ENCODE results near the gene ANLN. TPM values are rescaled to one million over a fixed set of nuclear protein-coding genes. Genes with fewer than 3 reads are reported as not detected.

ANLN gene
- total and polyA plus RNA-seq, 9 of the 15 experiments (the other 6 are each of a cell fraction or from before 2014, with no cell fraction given), result 18.1 to 66.2 (median 38.7) TPM

GRCh38 chr7:36355490-36355889, 34.2 kb upstream of the ANLN start:
- DNase-seq (ENCODE audit: extremely low read depth in 1 of 4, low spot score in 3 of 4), result no peak
- H3K27me3 ChIP-seq (ENCODE audit: control insufficient read depth in 2 of 2, insufficient read depth in 2 of 2, low read length in 2 of 2), result peaks cover 26 to 27% of the 10 kb centered on the region in 2 experiments
- no peaks in the 10 kb centered on the region for H3K9me3 ChIP-seq (replicated peaks; ENCODE audit: control insufficient read depth, insufficient read depth, low read depth, low read length)
- H3K36me3 ChIP-seq (ENCODE audit: control insufficient read depth, insufficient read depth, low read length), result no peaks in the 10 kb centered on the region
- no peak for TF ChIP-seq AFF1 (IDR thresholded peaks at IDR 0.05; ENCODE audit: low read depth in 1 of 2, partially characterized antibody in 2 of 2)
- TF ChIP-seq GABPB2 (CRISPR knock-in tag; conservative IDR thresholded peaks at IDR 0.05), result no peak
- no peak for TF ChIP-seq ZNF143 (CRISPR knock-in tag; IDR thresholded peaks at IDR 0.05)
- TF ChIP-seq ZNF79 (CRISPR knock-in tag; IDR thresholded peaks at IDR 0.05; ENCODE audit: low read depth), result no peak
- no peak for TF ChIP-seq SRSF9 (IDR thresholded peaks at IDR 0.05; ENCODE audit: borderline replicate concordance, low read depth, low read length)
- TF ChIP-seq JUNB (CRISPR knock-in tag; conservative IDR thresholded peaks at IDR 0.05), result no peak
- TF ChIP-seq ARID1B (IDR thresholded peaks at IDR 0.05), result no peak
- TF ChIP-seq ZNF239 (CRISPR knock-in tag; IDR thresholded peaks at IDR 0.05), result no peak
- no peak for TF ChIP-seq CBFB (CRISPR knock-in tag; IDR thresholded peaks at IDR 0.05)
- TF ChIP-seq C11orf30 (IDR thresholded peaks at IDR 0.05; ENCODE audit: low read depth), result no peak
- no peak overlapping the region for H2AFZ ChIP-seq (ENCODE audit: low read depth, low read length)
- ChIA-PET POLR2A (interaction anchor here (0.6 kb wide), 1 partner anchor 112 kb away, joined by 3 read pairs; no protein-coding TSS in a partner anchor), CTCF (ENCODE audit: low intra/inter-chr PET ratio) (no interaction called here)
- H3K9ac ChIP-seq (ENCODE audit: insufficient read depth in 1 of 2, low read depth in 2 of 2, low read length in 2 of 2), result no peak overlapping the region
- H3K27ac ChIP-seq (ENCODE audit: extremely low read depth, low read depth, low read length), result no peak overlapping the region
- intact Hi-C loops (cut with micrococcal nuclease), result no loop called here
- 4% methylated on average over 3 of the region's 3 CpGs for WGBS (ENCODE audit: insufficient coverage, low coverage, missing lambda C conversion rate)
- H3K9me1 ChIP-seq (ENCODE audit: control insufficient read depth, insufficient read depth, low read length), result no peaks in the 10 kb centered on the region
- ATAC-seq, result no peak
- no peaks in the 10 kb centered on the region for H3K4me1 ChIP-seq (replicated peaks in 1 of 2; ENCODE audit: control insufficient read depth in 2 of 2, insufficient read depth in 2 of 2, low read length in 2 of 2)
- in situ Hi-C loops (cut with MboI), result no loop called here
- no peaks in the 10 kb centered on the region for H3K79me2 ChIP-seq (ENCODE audit: control insufficient read depth, insufficient read depth, low read length)
- FAIRE-seq, result no peak
- H3K4me3 ChIP-seq, result no peak overlapping the region
- H3K4me2 ChIP-seq (ENCODE audit: insufficient read depth, low read length), result no peak overlapping the region
- H4K20me1 ChIP-seq (replicated peaks; ENCODE audit: control insufficient read depth, insufficient read depth, low read length), result no peaks in the 10 kb centered on the region
- BruUV-seq (replicated peaks), result no TSS peak
